ENCODE measurements around the gene RPL15.

- TF ChIP-seq CTCF (IDR thresholded peaks at IDR 0.05; ENCODE audit: low read depth, low read length) (no peak), POLR2A (IDR thresholded peaks at IDR 0.05; ENCODE audit: extremely low read depth, insufficient read length) (no peak), MAX (IDR thresholded peaks at IDR 0.05; ENCODE audit: low read depth, low read length) (no peak)
Observed at GRCh38 chr3:23874359-23875112, 42.4 kb upstream of the RPL15 start.
